Measurements from ENCODE around the gene E2F2.

E2F2 gene

DNA sequence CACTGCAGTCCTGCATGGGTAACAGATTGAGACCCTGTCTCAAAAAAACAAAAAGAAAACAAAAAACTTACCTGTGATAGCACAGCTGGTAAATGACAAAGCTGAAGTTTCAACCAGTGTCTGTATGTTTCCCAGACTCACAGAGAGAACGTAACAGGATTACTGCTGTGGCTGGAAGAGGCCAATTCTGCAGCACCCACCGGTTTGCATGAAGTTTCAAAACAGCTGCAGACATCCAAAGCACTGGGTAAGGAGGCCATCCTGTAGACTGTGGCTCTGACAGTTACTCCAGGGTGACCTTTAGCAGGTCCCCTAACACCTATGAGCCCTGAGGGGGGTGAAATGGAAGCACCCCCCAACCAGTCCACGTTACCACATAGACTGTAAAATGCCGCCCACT lies 20.8 kb upstream of the E2F2 start:
- in situ Hi-C loops (cut with MboI; ENCODE audit: low sequenced_read_pairs): no loop called here

DNA sequence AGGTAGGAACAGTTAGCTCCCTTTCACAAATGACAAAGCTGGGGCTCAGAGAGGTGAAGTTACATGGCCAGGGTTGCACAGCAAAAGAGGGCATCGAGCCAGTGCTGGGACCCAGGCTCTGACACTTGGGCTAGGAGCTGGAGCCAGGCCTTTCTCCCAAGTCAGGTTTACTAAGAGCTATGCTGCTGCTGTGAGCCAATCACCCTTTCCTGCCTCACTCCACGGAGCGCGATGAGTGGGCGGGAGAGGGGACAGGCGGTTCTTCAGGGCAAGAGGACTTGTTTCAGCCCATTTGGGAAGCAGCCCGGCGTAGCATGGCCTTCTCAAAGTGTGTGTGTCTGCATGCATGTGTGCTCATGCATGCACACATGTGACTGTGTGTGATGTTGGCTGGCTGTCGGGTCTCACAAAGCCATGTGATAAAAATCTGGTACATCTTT lies 17.7 kb upstream of the E2F2 start:
- in situ Hi-C loops (cut with MboI; ENCODE audit: low sequenced_read_pairs): no loop called here

DNA sequence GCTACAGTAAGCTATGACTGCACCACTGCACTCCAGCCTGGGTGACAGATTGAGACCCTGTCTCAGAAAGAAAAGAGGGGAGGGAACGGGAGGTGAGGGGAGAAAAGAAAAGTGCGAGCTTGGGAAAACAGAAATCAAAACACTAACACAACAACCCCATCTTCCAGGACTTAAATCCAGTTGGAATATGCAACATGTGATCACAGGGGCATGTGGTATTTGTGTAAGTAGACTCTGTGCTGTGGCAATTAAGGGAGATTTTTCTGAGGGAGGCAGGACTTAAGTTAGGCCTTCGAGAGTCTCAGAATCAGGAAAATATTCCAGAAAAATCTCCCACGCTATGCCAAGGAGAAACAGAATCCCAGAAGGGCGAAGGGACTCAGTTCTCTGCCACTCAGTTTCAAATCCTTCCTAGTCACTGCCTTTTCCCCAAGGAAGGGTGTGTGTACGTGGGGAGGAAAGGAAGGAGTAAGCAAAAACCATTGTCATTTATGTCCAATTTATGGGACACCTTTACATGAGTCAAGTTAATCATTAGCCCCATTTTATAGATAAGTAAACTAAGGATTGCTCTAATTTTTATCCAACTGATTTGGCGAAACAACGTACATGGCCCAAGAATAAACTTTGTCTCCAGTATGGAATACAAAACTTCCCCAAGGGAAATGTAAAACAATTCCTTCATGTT lies 16.0 kb upstream of the E2F2 start:
- in situ Hi-C loops (cut with MboI; ENCODE audit: low sequenced_read_pairs): no loop called here

DNA sequence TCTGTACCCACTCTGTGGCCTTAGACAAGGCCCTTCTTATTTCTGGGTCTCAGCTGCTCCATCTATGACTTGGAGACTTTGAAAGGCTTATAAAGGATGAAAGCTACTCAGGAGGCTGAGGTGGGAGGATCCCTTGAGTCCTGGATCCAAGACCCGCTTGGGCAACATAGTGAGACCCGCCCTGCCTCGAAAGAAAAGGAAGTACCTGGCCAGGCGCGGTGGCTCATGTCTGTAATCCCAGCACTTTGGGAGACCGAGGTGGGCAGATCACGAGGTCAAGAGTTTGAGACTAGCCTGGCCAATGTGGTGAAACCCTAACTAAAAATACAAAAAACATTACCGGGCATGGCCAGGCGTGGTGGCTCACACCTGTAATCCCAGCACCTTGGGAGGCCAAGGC lies 14.8 kb upstream of the E2F2 start:
- in situ Hi-C loops (cut with MboI; ENCODE audit: low sequenced_read_pairs): no loop called here

DNA sequence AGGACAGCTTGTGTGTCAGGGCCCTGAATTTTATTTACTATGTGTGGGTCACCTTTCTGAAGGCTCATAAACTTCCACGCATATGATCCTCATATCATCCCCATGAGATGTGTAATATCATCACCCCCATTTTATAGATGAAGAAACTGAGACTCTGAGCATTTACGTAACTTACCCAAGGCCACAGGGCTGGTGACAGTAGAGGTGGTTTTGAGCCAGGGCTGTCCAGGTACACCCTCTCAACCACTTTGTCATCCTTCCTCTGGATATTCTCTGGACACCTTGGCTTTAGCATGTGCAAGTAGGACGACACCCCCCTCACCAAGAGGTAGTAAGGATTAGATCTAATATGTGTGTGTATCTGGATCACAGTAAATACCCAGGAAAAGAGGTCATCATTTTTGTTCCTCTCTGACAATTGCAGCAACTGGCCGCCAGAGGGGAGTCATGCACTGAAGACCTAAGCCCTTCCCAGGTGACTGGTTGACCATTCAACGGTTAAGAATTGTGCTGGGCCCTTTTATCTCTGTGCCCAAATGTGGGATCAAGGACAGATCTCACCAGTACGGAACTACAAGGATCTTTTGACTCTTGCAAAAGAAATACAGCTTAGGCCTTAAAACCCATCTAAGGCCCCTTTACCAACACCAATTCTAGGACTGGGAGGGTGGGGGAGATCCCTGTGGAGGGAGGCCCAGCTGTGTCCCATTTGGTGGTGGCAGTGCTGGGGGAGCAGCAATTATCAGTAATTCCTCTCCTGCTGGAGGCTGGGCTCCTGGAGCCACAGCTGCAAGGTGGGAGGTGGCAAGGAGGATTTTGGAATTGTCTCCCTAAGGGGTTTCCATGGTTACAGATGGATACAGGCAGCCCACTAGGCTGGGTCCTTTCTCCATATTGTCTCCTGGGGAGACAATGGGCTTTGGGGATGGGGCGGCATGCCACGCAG lies 13.7 kb upstream of the E2F2 start:
- in situ Hi-C loops (cut with MboI; ENCODE audit: low sequenced_read_pairs): loop anchor here (5.0 kb wide), 2 partner anchors 47 to 93 kb away; no protein-coding TSS in a partner anchor

DNA sequence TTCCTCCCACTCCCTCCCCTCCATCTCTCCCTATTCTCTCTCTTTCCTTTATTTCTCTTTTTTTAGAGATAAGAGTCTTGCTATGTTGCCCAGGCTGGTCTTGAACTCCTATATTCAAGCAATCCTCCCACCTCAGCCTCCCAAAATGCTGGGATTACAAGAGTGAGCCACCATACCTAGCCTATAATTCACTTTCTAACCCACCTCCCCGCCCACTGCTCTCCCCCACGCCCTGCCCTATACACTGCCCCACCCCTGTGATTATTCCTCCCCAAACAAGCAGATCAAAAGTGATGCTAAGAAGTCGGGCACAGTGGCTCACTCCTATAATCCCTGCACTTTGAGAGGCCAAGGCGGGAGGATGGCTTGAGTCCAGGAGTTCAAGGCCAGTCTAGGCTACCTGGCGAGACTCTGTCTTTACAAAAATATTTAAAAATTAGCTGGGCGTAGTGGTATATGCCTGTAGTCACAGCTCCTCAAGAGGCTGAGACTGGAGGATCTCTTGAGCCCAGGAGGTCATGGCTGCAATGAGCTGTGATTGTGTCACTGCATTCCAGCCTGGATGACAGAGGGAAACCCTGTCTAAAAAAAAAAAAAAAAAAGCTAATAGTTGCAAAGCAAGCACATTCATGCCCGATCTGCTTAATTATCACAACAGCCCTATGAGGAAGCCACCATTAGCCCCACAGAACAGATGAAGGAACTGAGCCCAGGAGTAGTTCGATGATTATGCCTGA lies 12.8 kb upstream of the E2F2 start:
- in situ Hi-C loops (cut with MboI; ENCODE audit: low sequenced_read_pairs): loop anchor here (5.0 kb wide), 2 partner anchors 47 to 93 kb away; no protein-coding TSS in a partner anchor

DNA sequence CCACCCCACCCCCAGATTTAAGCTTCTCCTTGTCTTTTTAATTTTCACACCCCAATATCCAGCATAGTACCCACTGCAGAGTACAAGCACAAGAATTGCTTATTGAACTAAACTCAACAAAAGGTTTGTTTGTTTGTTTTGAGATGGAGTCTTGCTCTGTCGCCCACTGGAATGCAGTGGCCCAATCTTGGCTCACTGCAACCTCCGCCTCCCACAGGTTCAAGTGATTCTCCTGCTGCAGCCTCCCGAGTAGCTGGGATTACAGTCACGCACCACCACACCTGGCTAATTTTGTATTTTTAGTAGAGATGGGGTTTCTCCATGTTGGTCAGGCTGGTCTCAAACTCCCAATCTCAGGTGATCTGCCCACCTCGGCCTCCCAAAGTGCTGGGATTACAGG lies 11.9 kb upstream of the E2F2 start:
- in situ Hi-C loops (cut with MboI; ENCODE audit: low sequenced_read_pairs): loop anchor here (5.0 kb wide), 2 partner anchors 46 to 94 kb away; no protein-coding TSS in a partner anchor

DNA sequence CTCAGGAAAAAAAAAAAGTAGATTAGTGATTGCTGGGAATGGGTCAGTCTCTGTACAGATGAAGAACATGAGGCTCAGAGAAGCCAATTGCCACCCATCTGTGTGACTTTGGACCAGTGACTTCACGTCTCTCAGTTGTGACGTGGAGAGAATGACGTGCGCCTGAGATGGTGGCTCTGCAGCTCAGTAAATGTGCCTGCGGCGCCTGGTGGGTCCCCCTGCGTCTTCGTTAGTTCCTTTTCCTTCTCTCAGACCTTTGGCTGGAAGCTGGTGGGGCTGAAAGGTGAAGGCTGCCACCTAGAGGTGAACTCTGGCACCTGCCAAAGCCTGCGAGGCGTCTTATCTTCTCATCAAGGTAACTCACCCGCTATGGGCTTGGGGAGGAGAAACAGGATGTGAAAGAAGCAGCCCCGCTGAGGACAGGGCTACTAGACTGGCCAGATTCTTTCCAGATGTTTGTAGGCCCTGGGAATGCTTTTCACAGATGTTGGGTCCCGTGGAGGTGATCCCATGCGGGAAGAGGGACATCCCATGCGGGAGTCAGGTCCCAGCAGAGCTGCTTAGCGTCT lies 8.7 kb upstream of the E2F2 start:
- in situ Hi-C loops (cut with MboI; ENCODE audit: low sequenced_read_pairs): loop anchor here (5.0 kb wide), 2 partner anchors 42 to 98 kb away; no protein-coding TSS in a partner anchor

DNA sequence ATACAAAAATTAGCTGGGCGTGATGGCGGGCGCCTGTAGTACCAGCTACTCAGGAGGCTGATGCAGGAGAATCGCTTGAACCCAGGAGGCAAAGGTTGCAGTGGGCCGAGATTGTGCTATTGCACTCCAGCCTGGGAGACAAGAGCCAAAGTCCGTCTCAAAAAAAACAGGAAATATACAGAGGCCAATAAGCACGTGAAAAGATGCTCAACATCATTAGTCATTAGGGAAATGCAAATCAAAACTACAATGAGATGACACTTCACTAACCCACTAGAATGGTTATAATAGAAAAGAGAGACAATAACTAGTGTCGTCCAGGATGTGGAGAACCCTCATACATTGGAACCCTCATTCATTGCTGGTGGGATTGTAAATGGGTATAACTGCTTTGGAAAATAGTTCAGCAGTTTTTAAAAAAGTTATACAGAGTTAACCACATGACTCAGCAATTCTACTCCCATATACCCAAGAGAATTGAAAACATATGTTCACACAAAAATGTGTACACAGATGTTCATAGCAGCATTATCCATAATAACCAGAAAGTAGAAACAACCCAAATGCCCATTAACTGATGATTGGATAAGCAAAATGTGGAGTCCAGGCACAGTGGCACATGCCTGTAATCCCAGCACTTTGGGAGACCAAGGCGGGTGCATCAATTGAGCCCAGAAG lies 6.4 kb upstream of the E2F2 start:
- in situ Hi-C loops (cut with MboI; ENCODE audit: low sequenced_read_pairs): no loop called here

DNA sequence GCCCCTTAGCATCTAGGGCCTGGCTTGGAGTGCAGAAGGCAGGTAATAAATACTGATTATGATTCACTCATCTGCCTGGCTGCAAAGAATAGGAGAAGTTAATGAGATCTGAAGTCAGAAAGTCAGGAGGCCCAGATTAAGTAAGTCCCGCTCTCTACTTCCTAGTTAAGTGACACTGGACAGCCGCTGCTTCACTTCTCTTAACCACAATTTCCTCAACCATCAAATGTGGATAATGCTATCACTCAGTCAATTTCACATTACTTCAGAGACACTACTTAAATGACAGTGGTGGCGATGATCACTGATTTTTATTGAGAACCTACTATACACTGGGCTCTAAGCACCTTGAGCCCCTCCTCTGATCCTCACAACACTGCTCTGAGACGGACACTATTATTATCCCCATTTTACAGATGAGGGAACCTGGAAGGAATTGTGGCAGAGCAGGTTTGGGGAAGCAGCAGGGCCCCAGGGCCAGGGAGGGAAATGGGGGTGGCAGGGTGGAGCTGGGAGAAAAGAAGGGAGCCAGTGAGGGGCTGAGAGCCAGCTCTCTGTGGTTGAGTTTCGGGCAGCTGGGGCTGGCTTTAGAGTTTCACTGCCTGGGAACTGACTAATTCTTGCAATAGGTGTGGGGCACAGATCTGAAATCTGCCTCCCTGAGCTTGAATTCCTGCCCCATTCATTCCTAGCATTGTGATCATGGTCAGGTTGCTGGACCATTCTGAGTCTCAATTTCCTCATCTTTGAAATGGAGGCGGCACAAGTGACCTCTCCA lies 2.4 kb upstream of the E2F2 start:
- in situ Hi-C loops (cut with MboI; ENCODE audit: low sequenced_read_pairs): no loop called here

DNA sequence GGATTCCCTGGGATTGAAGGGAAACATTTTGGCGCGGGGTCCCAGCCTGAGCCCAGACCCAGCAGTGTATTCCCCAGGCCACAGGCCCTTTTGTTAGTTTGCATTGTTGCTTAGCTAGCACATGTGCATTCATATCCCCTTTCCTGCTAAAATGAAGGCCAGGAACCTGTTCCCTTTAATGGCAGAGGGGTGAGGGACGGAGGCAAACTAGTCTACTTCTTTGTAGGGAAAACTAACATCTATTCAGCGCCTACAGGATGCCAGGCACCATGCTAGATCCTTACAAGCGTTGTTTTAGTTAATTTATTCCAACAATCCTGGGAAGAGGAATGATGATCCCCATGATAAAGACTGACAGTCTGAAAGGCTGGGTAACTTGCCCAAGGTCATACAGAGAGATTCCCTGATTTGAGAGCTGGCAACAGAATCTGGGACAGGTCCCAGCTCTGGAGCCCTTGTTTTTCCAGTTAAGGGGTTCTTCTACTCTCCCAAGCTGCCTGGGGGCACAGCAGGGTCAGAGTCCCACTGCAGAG lies 595 bp upstream of the E2F2 start:
- in situ Hi-C loops (cut with MboI; ENCODE audit: low sequenced_read_pairs): no loop called here

DNA sequence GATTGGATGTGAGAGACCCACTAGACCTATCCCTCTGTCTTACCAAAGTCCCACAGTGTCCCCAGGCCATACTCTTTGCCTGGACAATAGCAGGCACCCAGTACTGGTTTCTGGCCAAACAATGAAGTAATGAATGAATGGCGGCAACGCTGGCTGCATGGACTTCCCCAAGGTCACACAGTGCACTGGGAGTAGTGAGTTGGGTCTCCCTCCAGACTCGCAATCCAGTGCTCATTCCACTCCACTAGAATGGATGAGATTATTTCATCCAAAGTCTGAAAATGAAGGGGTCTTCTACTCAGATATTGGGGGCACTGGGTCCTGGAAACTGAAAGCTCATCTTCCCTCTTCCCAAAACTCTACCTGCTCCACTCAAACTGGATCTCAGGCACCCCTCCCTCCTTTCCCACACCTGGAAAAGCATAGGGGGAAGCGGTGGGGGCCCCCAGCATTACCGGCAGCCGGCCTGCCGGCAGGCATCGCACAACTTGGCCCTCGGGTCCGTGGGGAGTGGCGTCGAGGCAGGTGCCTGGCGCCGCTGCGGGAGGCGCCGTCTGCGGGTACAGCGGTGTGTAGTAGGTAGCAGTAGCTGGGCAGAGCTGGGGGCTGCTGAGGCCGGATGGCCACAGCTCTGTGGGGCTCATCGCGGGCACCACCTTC lies 816 bp downstream of the E2F2 start:
- in situ Hi-C loops (cut with MboI; ENCODE audit: low sequenced_read_pairs): no loop called here

DNA sequence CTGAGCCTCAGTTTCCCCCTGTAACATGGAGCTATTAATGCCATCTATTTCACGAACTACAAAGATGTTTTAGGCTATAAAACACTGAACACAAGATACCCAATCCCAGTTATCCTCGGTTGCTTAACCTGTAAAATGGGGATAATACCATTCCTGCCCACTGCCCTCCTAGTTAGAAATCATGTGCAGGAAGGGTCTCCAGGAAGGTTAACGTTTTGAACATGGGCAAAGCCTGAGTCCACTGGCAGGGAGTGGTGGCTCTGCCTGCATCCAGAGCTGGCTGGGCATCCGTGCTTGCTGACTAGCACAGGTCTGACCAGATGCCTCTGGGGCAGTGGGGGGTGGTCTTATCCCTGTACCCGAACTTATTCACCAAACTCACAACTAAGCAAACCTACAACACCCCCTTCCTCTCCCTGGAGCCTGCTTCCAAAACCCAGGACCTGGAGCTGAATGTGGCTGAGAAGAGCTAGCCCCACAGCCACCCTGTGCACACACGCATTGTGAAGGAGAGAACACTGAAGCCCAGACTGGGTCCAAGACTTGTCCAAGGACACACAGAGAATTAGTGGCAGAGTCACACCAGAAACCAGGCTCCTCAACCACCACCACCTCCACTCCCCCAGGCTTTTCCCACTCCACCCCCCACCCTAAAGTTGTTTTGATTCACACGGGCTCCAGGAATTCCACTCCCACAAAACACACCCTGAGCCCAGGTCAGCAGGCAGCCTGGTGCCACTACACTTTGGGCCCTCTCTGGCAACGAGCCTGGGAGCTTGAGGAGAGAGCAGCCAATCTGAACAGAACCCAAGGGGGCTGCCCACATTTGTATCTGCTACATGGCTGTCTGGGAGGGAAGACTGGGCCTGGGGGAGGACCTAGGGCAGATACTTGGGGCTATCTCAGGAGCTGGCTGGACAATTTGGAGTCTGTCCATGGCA lies 1.6 kb downstream of the E2F2 start:
- in situ Hi-C loops (cut with MboI; ENCODE audit: low sequenced_read_pairs): no loop called here

DNA sequence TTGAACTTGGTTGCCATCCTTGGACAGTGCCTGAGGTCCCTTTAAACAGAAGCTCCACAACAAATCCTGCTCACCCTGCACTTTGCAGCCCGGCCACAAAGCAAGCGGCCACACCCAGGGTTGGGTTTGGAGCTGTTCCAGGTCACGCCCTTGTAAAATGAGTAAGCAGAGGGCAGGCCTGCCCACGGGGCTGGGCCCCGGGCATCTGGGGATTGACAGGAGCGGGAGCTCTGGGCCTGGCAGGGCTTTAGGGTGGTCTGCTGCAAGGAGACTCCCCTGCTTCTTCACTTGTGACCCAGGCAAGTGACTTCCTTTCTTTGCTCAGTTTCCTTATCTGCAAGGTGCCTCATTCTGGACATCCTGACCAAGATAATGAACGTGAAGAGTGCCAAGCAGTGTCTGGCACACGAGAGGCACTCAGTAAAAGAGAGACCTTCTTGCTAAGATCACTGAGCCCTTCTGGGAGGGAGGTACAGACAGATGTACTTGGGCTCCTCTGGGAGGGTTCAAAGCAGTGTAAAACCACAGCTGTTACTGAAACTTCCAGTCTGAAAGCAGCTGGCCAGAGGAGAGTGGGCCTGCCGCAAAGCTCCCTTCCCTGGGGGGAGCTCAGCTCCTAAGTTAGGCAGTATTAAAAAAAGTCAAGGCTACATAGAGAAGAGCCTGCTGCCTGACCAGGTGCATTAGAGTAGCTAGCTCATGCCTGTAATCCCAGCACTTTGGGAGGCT lies 2.6 kb downstream of the E2F2 start:
- in situ Hi-C loops (cut with MboI; ENCODE audit: low sequenced_read_pairs): no loop called here

DNA sequence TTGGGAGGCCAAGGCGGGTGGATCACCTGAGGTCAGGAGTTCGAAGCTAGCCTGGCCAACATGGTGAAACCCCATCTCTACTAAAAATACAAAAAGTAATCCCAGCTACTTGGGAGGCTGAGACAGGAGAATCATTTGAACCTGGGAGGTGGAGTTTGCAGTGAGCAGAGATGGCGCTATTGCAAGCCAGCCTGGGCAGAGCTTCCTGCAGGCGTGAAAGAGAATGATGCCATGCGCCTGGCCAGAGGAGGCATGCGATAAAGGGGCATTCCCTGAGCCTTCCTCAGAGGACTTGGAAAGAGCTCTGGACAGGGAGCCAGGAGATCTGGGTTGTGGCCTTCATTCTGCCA lies 3.2 kb downstream of the E2F2 start:
- in situ Hi-C loops (cut with MboI; ENCODE audit: low sequenced_read_pairs): no loop called here

DNA sequence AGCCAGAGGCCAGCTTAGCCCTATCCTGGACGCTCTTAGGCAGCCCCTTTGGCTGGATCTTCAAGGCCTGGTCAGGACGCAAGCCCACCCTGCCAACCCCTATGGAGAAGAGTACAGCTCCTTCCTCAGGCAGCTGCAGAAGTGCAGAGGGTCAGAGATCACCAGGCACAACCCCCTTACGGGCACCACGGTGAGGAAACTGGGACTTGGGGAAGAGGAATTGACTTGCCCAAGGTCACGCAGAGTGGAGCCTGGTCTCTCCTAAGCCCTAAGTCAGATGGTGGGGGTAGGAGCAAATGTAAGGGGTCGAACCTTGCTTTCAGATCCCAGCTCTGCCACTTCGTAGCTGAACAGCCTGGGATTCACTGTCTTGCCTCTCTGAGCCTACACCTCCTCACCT lies 3.7 kb downstream of the E2F2 start:
- in situ Hi-C loops (cut with MboI; ENCODE audit: low sequenced_read_pairs): no loop called here

All from HL-60/S4 treated with phorbol 12-myristate 13-acetate at 8.2 ng/mL for 4 days and 3 days (cell line).